Measurements from ENCODE around the gene UBAC2.

DNA sequence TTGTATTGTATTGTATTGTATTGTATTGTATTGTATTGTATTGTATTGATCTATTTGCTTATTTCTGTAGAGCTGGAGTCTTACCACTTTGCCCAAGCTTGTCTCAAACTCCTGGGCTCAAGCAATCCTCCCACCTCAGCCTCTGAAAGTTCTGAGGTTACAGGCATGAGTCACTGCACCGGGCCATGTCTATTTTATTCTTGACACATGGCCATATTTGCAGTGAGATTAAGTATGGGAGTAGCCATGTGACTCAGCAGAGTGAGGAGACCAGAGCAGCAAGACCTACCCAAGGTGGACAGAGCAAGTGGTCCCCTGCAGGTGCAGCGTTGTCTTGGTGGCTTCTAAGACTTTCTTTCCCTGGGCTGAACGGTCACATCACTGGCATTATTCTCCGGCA lies 49.1 kb upstream of the UBAC2 start:
- TF ChIP-seq, protein P1, sequence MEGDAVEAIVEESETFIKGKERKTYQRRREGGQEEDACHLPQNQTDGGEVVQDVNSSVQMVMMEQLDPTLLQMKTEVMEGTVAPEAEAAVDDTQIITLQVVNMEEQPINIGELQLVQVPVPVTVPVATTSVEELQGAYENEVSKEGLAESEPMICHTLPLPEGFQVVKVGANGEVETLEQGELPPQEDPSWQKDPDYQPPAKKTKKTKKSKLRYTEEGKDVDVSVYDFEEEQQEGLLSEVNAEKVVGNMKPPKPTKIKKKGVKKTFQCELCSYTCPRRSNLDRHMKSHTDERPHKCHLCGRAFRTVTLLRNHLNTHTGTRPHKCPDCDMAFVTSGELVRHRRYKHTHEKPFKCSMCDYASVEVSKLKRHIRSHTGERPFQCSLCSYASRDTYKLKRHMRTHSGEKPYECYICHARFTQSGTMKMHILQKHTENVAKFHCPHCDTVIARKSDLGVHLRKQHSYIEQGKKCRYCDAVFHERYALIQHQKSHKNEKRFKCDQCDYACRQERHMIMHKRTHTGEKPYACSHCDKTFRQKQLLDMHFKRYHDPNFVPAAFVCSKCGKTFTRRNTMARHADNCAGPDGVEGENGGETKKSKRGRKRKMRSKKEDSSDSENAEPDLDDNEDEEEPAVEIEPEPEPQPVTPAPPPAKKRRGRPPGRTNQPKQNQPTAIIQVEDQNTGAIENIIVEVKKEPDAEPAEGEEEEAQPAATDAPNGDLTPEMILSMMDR (IDR thresholded peaks at IDR 0.05; ENCODE audit: low read length) = no peak
- no peak for TF ChIP-seq EZH2 (IDR thresholded peaks at IDR 0.05; ENCODE audit: borderline replicate concordance, low read length)

Measured in OCI-LY1 (cell line).